Trophoblast cell (in vitro differentiated cells and primary cell): ENCODE measurements around the gene PPP4C.
A peak's percentile ranks its signal among the peaks of the same experiment; 100 is the strongest.

ENCODE experiments used
- DNase-seq, 2 donors: peaks; one replicate each; pipeline ENCODE4 v3.0.0-alpha.2; 2016
- H2AFZ ChIP-seq: 2 replicates; pipeline ENCODE4 v1.6.1; 2013; ENCODE audit warnings: low read length, moderate library complexity, mild to moderate bottlenecking; ENCODE audit not compliant: insufficient read depth, poor library complexity
- H2AK5ac ChIP-seq: 2 replicates; pipeline ENCODE4 v1.6.1; 2013; ENCODE audit warnings: mild to moderate bottlenecking, low read length
- H2BK120ac ChIP-seq: 2 replicates; pipeline ENCODE4 v1.6.1; 2013; ENCODE audit warnings: low read length, mild to moderate bottlenecking, moderate library complexity; ENCODE audit not compliant: insufficient read depth, poor library complexity
- H2BK12ac ChIP-seq: 2 replicates; pipeline ENCODE4 v1.6.1; 2013; ENCODE audit warnings: mild to moderate bottlenecking, low read length, moderate library complexity
- H2BK5ac ChIP-seq: 2 replicates; pipeline ENCODE4 v1.6.1; 2013; ENCODE audit warnings: low read length, low read depth, moderate library complexity, mild to moderate bottlenecking; ENCODE audit not compliant: poor library complexity
- H3K14ac ChIP-seq: 2 replicates; pipeline ENCODE4 v1.6.1; 2013; ENCODE audit warnings: mild to moderate bottlenecking, low read length
- H3K18ac ChIP-seq: 2 replicates; pipeline ENCODE4 v1.6.1; 2013; ENCODE audit warnings: mild to moderate bottlenecking, low read length
- H3K23ac ChIP-seq: 2 replicates; pipeline ENCODE4 v1.6.1; 2013; ENCODE audit warnings: low read length
- H3K27ac ChIP-seq: 2 replicates; pipeline ENCODE4 v1.5.1; 2013; ENCODE audit warnings: low read depth, mild to moderate bottlenecking, inconsistent platforms, low read length, moderate library complexity
- H3K27me3 ChIP-seq: 2 replicates; pipeline ENCODE4 v1.6.1; 2013; ENCODE audit warnings: inconsistent platforms, mild to moderate bottlenecking, low read length, moderate library complexity; ENCODE audit not compliant: insufficient read depth
- H3K36me3 ChIP-seq, 2 experiments: 1 replicate in 1 of 2; 2 replicates in 1 of 2; pipeline ENCODE4 v1.6.1; 2013; ENCODE audit warnings: low read length in 2 of 2, mild to moderate bottlenecking in 2 of 2, moderate library complexity in 1 of 2; ENCODE audit not compliant: insufficient read depth in 2 of 2, control insufficient read depth in 1 of 2
- H3K4ac ChIP-seq: 2 replicates; pipeline ENCODE4 v1.6.1; 2013; ENCODE audit warnings: low read depth, mild to moderate bottlenecking, low read length, moderate library complexity
- H3K4me1 ChIP-seq, 2 experiments: 1 replicate in 1 of 2; 2 replicates in 1 of 2; pipeline ENCODE4 v1.6.1; 2013; ENCODE audit warnings: low read length in 2 of 2, mild to moderate bottlenecking in 2 of 2, moderate library complexity in 1 of 2; ENCODE audit not compliant: insufficient read depth in 2 of 2, control insufficient read depth in 1 of 2
- H3K4me2 ChIP-seq: 2 replicates; pipeline ENCODE4 v1.6.1; 2013; ENCODE audit warnings: inconsistent platforms, mild to moderate bottlenecking, low read length, moderate library complexity
- H3K4me3 ChIP-seq: 2 replicates; pipeline ENCODE4 v1.5.1; 2013; ENCODE audit warnings: mild to moderate bottlenecking, low read depth, low read length, inconsistent platforms
- H3K79me1 ChIP-seq: one replicate; pipeline ENCODE4 v1.6.1; 2013; ENCODE audit warnings: low read length
- H3K79me2 ChIP-seq: 2 replicates; pipeline ENCODE4 v1.6.1; 2013; ENCODE audit warnings: low read length, mild to moderate bottlenecking; ENCODE audit not compliant: control insufficient read depth, insufficient read depth, poor library complexity
- H3K9ac ChIP-seq: 2 replicates; pipeline ENCODE4 v1.6.1; 2013; ENCODE audit warnings: mild to moderate bottlenecking, low read length
- H3K9me3 ChIP-seq: 2 replicates; pipeline ENCODE4 v1.6.1; 2013; ENCODE audit warnings: low read depth, mild to moderate bottlenecking, control low read depth, inconsistent platforms, low read length; ENCODE audit not compliant: insufficient read depth
- H4K12ac ChIP-seq: 2 replicates; pipeline ENCODE4 v1.6.1; 2013; ENCODE audit warnings: low read depth, mild to moderate bottlenecking, low read length, moderate library complexity
- H4K8ac ChIP-seq: 2 replicates; pipeline ENCODE4 v1.6.1; 2013; ENCODE audit warnings: low read depth, mild to moderate bottlenecking, low read length, moderate library complexity
- H4K91ac ChIP-seq: one replicate; pipeline ENCODE4 v1.6.1; 2013; ENCODE audit warnings: low read depth, mild to moderate bottlenecking, low read length, moderate library complexity
- WGBS: extraction: QIAGEN DNeasy Blood & Tissue Kit; methylation state at CpG from one replicate; pipeline ENCODE4 v1.1.7; 2013; ENCODE audit warnings: missing lambda C conversion rate; ENCODE audit not compliant: insufficient read length, insufficient coverage; ENCODE audit errors: extremely low coverage; 5-methylcytosine and 5-hydroxymethylcytosine counted together

PPP4C gene

DNA sequence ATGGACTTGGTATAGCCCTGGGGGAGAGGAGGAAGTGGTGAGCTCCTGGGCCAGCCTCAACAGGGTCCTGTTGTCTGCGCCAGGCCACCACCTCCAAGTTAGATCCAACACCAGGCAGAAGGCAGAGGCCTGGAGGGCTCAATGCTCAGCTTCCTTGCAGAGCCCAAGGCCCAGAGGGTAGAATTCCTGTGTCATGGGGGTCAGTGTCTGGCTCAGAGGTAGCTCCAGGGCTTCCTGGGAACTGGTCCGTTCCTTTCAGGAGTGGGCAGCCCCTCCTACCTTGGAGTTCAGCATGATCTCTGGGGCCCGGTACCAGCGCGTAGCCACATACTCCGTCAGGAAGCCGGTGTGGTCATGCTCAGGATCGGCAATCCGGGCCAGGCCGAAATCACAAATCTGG lies 42.0 kb downstream of the PPP4C start:
- Histone ChIP-seq H3K79me1 (peaks cover 4% of the 10 kb centered on the region), H2BK5ac (no peak overlapping the region), H3K9me3 (no peaks in the 10 kb centered on the region), H2AK5ac (no peak overlapping the region), H3K23ac (no peak overlapping the region), H3K27me3 (no peaks in the 10 kb centered on the region), H2AFZ (no peak overlapping the region), H3K18ac (no peak overlapping the region), H3K27ac (no peak overlapping the region), H3K4me1 (peaks cover 13 to 19% of the 10 kb centered on the region in 2 experiments), H4K8ac (no peak overlapping the region), H3K4me3 (no peak overlapping the region), H2BK12ac (no peak overlapping the region), H4K12ac (no peak overlapping the region), H3K36me3 (peaks cover 17 to 22% of the 10 kb centered on the region in 2 experiments), H3K4ac (no peak overlapping the region), H3K4me2 (no peak overlapping the region), H3K79me2 (peaks cover 5% of the 10 kb centered on the region), H2BK120ac (no peak overlapping the region), H3K14ac (no peak overlapping the region), H3K9ac (no peak overlapping the region), H4K91ac (no peak overlapping the region)
- no CpG with 5 or more reads among the region's 10 CpGs for WGBS
- DNase-seq = peak; percentile 99

DNA sequence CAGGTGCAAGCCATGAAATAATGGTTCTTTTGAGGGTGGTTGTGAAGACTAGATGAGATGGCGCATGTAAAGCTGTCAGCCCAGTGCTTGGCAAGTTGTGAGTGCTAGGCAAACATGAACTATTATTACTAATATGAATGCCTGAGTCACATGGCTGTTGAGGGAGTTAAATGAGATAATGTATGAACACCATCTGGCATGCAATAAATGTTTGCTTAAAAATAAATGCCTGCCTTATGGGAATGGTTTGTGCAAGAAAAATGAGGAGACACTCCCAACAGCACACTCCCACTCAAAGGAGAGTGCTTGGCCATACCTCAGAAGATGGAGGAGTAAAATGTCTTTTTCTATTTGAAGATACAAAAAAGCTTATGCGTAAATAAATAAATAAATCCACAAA lies 43.6 kb downstream of the PPP4C start:
- H3K9ac ChIP-seq = no peak overlapping the region
- H4K8ac ChIP-seq = no peak overlapping the region
- no peak overlapping the region for H3K18ac ChIP-seq
- no peaks in the 10 kb centered on the region for H3K9me3 ChIP-seq
- no peak overlapping the region for H3K4me2 ChIP-seq
- DNase-seq = no peak
- no peak overlapping the region for H2BK120ac ChIP-seq
- H3K79me1 ChIP-seq = peaks cover 9% of the 10 kb centered on the region
- H4K12ac ChIP-seq = no peak overlapping the region
- H3K23ac ChIP-seq = no peak overlapping the region
- H3K79me2 ChIP-seq = peaks cover 7% of the 10 kb centered on the region
- no peaks in the 10 kb centered on the region for H3K27me3 ChIP-seq
- no peak overlapping the region for H3K4me3 ChIP-seq
- no CpG with 5 or more reads among the region's 2 CpGs for WGBS
- peaks cover 15 to 21% of the 10 kb centered on the region in 2 experiments for H3K36me3 ChIP-seq
- no peak overlapping the region for H2AK5ac ChIP-seq
- H3K4me1 ChIP-seq = peaks cover 13 to 19% of the 10 kb centered on the region in 2 experiments
- H2BK12ac ChIP-seq = no peak overlapping the region
- no peak overlapping the region for H2BK5ac ChIP-seq
- no peak overlapping the region for H3K4ac ChIP-seq
- H3K14ac ChIP-seq = no peak overlapping the region
- H4K91ac ChIP-seq = no peak overlapping the region
- no peak overlapping the region for H3K27ac ChIP-seq
- no peak overlapping the region for H2AFZ ChIP-seq

DNA sequence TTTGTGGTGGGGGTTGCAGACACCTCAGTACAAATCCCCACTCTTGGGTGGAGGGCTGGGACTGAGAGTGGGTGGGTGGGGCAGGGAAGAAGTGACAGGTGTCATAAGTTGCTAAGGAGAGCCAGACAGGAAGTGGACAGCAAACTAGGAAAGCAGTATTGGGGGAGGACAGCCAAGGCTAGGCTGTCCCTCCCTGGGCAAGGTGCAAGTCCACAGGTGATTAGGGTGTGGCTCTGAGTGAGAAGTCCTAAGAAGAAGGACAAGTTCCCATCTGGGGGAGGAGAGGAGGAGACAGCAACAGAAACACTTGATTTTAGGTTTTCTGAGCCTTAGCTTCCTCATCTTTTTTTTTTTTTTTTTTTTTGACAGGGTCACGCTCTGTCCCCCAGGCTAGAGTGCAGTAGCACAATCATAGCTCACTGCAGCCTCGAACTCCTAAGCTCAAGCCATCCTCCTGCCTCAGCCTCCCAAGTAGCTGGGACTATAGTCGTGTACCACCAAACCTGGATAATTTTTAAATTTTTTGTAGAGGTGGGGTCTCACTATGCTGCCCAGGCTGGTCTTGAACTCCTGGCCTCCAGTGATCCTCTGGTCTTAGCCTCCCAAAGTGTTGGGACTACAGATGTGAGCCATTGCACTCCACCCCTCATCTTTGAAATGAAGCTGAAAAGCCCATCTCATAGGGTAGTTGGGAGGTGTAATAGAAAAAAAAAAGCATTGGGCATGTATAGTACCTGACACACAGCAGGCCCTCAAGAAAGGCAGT lies 44.7 kb downstream of the PPP4C start:
- WGBS = no CpG with 5 or more reads among the region's 3 CpGs
- Histone ChIP-seq H3K27me3 (no peaks in the 10 kb centered on the region), H3K23ac (no peak overlapping the region), H3K4me2 (no peak overlapping the region), H3K14ac (no peak overlapping the region), H2BK5ac (no peak overlapping the region), H3K9ac (no peak overlapping the region), H2AFZ (no peak overlapping the region), H2BK120ac (no peak overlapping the region), H2AK5ac (no peak overlapping the region), H3K18ac (no peak overlapping the region), H3K79me2 (peaks cover 7% of the 10 kb centered on the region), H3K27ac (no peak overlapping the region), H3K4me1 (peaks cover 13 to 19% of the 10 kb centered on the region in 2 experiments), H3K4me3 (no peak overlapping the region), H4K8ac (no peak overlapping the region), H3K4ac (no peak overlapping the region), H3K36me3 (peaks cover 15 to 16% of the 10 kb centered on the region in 2 experiments), H4K12ac (no peak overlapping the region), H3K9me3 (no peaks in the 10 kb centered on the region), H4K91ac (no peak overlapping the region), H3K79me1 (peaks cover 9% of the 10 kb centered on the region), H2BK12ac (no peak overlapping the region)
- no peak for DNase-seq

DNA sequence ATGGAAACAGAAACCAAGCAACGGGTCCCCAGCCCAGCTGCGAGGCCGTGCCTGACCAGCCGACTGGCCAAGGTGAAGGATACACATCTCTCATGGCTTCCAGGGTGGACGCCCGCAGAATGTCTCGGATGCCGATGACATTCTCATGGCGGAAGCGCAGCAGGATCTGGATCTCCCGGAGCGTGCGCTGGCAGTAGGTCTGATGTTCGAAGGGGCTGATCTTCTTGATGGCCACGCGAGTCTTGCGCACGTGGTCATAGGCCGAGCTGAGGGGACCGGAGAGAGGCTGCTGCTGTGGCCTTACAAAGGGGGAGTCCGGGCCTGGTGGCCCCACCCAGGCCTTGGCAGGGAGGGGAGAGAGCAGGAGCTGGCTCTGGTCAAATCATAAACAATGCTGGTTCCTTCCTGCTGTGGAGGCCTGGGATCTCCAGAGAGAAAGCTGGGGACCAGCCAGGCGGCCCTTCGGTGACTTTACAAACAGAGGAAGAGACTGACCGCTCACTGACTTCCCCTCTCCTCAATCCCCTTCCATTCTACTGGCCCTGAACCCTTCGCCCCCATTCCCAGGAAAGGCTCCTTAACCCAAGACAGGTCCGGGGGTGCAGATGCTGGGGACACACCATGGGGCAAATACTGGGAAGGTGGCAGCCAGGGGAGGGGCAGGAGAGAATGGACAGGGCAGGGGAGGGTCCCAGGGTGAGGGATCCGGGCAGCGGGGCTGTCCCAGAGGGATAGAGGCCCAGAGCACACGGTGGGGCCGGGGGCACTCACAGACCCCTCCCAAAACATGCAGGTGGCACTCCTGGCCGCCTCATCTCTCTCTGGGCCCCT lies 46.2 kb downstream of the PPP4C start:
- Histone ChIP-seq H3K4me1 (peaks cover 13 to 19% of the 10 kb centered on the region in 2 experiments), H3K18ac (peak overlapping the region; percentile 90), H4K12ac (peak overlapping the region; percentile 81), H3K79me1 (peaks cover 9% of the 10 kb centered on the region), H3K4me2 (peak overlapping the region; percentile 72), H3K4ac (peak overlapping the region; percentile 72), H3K9me3 (no peaks in the 10 kb centered on the region), H2AFZ (no peak overlapping the region), H2BK120ac (peak overlapping the region; percentile 21), H3K27me3 (no peaks in the 10 kb centered on the region), H3K79me2 (peaks cover 7% of the 10 kb centered on the region), H3K27ac (no peak overlapping the region), H4K91ac (peak overlapping the region; percentile 71), H3K9ac (peak overlapping the region; percentile 80), H2BK5ac (peak overlapping the region; percentile 61), H3K14ac (peak overlapping the region; percentile 92), H2AK5ac (peak overlapping the region; percentile 81), H3K4me3 (peak overlapping the region; percentile 88), H2BK12ac (no peak overlapping the region), H4K8ac (peak overlapping the region; percentile 88), H3K36me3 (peaks cover 12 to 13% of the 10 kb centered on the region in 2 experiments), H3K23ac (no peak overlapping the region)
- no CpG with 5 or more reads among the region's 31 CpGs for WGBS
- DNase-seq = peak; percentile 97
